Activated naive CD4-positive, alpha-beta T cell treated with anti-CD3 and anti-CD28 coated beads, Interleukin-2, amount 10 ng/mL, durations not matched to agents 7 days and 5 days (primary cell): ENCODE results near the gene PAFAH1B1.

Experiments used
- CTCF ChIA-PET: fragments of 350-600 bp; sonication (Branson Sonifier 250); formaldehyde crosslinking; loops from one replicate; lab custom pipeline; 2021; ENCODE audit warnings: antibody characterized with exemption; lab: Charles Lee
- DNase-seq: peaks from one replicate; pipeline ENCODE4 v3.0.0-alpha.2; 2020
- H3K27ac Mint-ChIP-seq: one replicate; pipeline ENCODE4 v1.8.0; 2021; ENCODE audit warnings: mild to moderate bottlenecking, moderate library complexity, mixed read lengths
- H3K27me3 Mint-ChIP-seq: one replicate; pipeline ENCODE4 v1.8.0; 2021; ENCODE audit warnings: mild to moderate bottlenecking, mixed read lengths
- H3K36me3 Mint-ChIP-seq: one replicate; pipeline ENCODE4 v1.8.0; 2021; ENCODE audit warnings: mixed read lengths
- H3K4me1 Mint-ChIP-seq: one replicate; pipeline ENCODE4 v1.8.0; 2021; ENCODE audit warnings: mixed read lengths
- H3K4me3 Mint-ChIP-seq: one replicate; pipeline ENCODE4 v1.8.0; 2021; ENCODE audit warnings: mild to moderate bottlenecking, moderate library complexity, mixed read lengths
- H3K9me3 Mint-ChIP-seq: one replicate; pipeline ENCODE4 v1.8.0; 2021; ENCODE audit warnings: mixed read lengths

The PAFAH1B1 gene

DNA sequence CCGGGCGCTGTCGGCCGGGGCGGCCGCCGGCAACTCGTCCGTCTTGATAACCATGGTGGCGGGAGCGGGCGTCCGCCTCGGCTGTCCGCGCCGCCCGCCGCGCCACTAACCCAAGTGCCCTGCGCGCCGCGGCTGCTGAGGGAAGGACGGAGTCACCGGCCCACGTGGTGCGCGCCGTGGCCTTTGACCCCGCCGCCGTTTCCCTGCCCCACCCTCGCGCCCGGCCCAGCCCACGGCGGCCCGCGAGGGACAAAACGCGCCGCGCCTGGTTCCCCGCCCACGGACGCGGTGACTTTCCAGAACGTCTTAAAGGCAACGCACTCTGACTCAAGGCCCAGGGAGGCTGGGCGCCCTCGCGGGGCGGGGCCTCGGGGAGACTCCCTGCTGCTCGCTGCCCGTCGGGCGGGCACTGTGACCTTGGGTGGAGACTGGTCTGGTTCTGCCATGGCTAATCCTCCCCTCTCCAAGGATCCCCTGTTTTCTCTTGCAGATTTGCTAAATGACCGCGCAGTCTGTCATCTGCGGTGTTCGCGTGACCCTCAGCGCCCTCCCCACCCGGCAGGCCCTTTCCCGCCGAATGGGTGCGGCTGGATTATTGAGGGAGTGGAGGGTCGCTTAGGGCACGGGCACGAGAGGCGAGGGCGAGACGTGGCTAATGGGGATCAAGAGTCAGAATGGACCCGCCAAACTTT is 118.3 kb downstream of the PAFAH1B1 start, which contains the start of gene CLUH:
TSS of gene CLUH (minus strand) at position 157 of the 692 bp plus-strand sequence. CDS start at position 54, 103 bp downstream.
- H3K9me3 Mint-ChIP-seq = no peaks in the 10 kb centered on the region
- H3K36me3 Mint-ChIP-seq = peaks cover 1% of the 10 kb centered on the region
- no peaks in the 10 kb centered on the region for H3K27me3 Mint-ChIP-seq
- peak; percentile 95 for DNase-seq
- H3K27ac Mint-ChIP-seq = peak within 1 kb of the TSS; percentile 87
- CTCF ChIA-PET = no interaction called here
- peaks cover 39% of the 10 kb centered on the region for H3K4me1 Mint-ChIP-seq
- peak within 1 kb of the TSS; percentile 85 for H3K4me3 Mint-ChIP-seq

DNA sequence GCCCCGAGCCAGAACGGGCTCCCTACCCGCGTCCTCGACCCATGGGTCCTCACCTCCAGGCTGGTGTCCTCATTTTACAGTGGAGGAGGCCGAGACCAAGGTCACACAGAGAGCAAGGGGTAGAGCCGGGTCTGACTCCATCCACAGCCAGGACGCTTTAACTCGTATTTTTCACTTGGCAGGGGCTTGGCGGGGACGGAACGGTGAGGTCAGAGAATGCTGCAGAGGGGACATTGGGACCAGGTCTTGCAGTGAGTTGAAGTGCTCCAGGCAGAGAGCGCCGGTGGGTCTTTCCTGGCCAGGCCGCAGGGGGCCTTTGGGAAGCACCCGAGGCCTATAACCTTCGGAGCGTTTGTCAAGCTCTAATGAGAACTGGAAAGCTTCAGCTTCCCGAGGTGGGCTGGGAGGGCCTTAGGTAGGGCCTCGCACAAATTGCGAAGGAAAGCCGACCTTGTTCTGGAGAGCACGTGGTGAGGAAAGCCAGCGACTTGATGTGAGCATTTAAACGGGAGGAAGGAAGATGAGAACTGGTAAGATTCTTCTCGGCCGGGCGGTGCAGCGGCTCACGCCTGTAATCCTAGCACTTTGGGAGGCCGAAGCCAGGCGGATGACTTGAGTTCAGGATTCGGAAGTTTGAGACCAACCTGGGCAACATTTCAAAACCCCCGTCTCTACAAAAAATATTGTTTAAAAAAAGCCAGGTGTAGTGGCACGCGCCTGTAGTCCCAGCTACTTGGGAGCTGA is 119.0 kb downstream of the PAFAH1B1 start:
- Mint-ChIP-seq H3K27ac (peak overlapping the region; percentile 81), H3K36me3 (peaks cover 1% of the 10 kb centered on the region)
- CTCF ChIA-PET = no interaction called here

DNA sequence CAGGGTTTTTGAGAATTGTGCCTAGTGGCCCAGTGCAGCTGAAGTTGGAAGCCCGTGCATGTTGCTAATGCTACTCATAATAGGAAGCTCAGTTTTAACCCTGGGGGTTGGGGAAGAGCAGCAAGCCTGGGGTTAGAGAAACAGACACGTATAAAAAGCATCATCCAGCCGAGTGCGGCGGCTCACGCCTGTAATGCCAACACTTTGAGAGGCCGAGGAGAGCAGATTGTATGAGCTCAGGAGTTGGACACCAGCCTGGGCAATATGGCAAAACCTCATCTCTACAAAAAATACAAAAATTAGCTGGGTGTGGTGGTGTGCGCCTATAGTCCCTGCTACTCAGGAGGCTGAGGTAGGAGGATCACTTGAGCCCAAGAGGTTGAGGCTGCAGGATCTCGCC is 120.4 kb downstream of the PAFAH1B1 start:
- H3K4me3 Mint-ChIP-seq = peak overlapping the region; percentile 29
- H3K4me1 Mint-ChIP-seq = peaks cover 35% of the 10 kb centered on the region
- CTCF ChIA-PET = interaction anchor here (1.1 kb wide), 1 partner anchor 298 kb away, joined by 3 read pairs; no protein-coding TSS in a partner anchor
- H3K27me3 Mint-ChIP-seq = no peaks in the 10 kb centered on the region
- no peak for DNase-seq
- no peak overlapping the region for H3K27ac Mint-ChIP-seq
- no peaks in the 10 kb centered on the region for H3K9me3 Mint-ChIP-seq
- peaks cover 1% of the 10 kb centered on the region for H3K36me3 Mint-ChIP-seq

More for the DNA sequence above, 119.0 kb downstream of the PAFAH1B1 start:
- H3K27me3 Mint-ChIP-seq = no peaks in the 10 kb centered on the region
- H3K4me3 Mint-ChIP-seq = peak overlapping the region; percentile 85
- peaks cover 39% of the 10 kb centered on the region for H3K4me1 Mint-ChIP-seq
- H3K9me3 Mint-ChIP-seq = no peaks in the 10 kb centered on the region
- DNase-seq = no peak

DNA sequence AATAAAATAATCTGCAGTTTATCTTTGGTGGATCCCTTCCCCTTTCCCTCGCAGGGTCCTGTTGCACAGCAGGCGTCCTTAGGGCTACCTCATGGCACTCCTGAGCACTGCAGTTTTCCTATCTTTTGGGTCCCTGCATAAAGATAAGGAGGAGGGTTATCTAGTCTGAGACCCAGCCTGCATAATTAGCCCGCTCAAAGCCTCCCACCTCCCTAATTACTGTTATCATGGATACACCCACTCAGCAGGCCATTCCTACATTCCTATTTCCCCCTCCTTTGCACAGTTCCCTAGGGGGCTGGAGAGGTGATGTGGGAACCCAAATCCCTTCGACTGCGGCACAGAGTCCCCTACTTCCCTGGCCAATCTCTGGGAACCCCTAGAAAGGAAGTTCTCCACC is 123.2 kb downstream of the PAFAH1B1 start:
- Mint-ChIP-seq H3K4me1 (peaks cover 15% of the 10 kb centered on the region), H3K27ac (no peak overlapping the region), H3K4me3 (no peak overlapping the region), H3K36me3 (peaks cover 1% of the 10 kb centered on the region), H3K27me3 (peaks cover 11% of the 10 kb centered on the region), H3K9me3 (no peaks in the 10 kb centered on the region)
- CTCF ChIA-PET = no interaction called here
- no peak for DNase-seq

DNA sequence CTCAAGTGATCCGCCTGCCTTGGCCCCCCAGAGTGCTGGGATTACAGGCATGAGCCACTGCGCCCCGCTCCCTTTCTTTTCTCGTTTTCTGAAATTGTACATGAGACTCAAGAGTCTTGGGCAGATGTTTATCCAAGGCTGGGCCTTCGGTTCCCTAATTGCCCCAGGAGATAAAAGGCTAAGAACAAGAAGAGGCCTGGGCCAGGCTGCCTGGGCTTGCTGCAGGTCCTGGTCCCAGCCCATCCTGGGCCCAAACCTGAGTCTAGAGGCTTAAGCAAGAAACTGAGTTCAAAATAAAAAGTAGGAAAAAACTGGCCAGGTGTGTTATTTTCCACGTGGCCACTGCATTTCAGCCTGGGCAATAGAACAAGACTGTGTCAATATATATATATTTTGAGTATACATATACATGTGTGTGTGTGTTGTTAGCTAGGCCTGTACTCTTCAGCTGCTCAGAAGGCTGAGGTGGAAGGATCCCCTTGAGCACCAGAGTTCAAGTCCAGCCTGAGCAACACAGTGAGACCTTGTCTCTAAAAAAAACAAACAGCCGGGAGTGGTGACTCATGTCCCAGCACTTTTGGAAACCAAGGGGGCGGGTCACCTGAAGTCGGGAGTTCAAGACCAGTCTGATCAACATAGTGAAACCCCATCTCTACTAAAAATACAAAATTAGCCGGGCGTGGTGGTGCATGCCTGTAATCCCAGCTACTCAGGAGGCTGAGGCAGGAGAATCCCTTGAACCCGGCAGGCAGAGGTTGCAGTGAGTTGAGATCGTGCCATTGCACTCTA is 124.9 kb downstream of the PAFAH1B1 start:
- peaks cover 28% of the 10 kb centered on the region for H3K27me3 Mint-ChIP-seq
- no peaks in the 10 kb centered on the region for H3K36me3 Mint-ChIP-seq
- peaks cover 4% of the 10 kb centered on the region for H3K4me1 Mint-ChIP-seq
- no peak overlapping the region for H3K27ac Mint-ChIP-seq
- no peak overlapping the region for H3K4me3 Mint-ChIP-seq
- no peaks in the 10 kb centered on the region for H3K9me3 Mint-ChIP-seq
- no peak for DNase-seq
- CTCF ChIA-PET = no interaction called here

DNA sequence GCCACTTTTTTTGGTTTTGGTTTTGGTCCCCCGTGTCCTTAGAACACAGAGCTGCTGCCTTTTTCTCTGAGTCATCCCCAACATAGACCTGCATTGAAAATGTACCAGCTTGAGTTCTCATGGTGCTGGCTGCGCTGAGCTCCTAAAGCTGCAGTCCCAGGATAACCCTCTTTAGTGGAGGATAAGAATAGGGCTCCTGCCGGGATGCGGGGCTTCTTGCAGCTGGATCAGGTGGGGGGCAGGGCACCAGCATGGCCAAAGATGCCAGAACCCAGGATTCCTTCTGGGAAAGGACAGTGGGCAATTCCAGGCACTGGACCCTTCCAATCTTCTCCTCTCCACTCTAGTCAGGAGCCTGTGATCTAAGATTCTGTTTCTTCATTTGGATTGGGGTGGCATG is 126.4 kb downstream of the PAFAH1B1 start:
- CTCF ChIA-PET = no interaction called here
- peaks cover 1% of the 10 kb centered on the region for H3K4me1 Mint-ChIP-seq

DNA sequence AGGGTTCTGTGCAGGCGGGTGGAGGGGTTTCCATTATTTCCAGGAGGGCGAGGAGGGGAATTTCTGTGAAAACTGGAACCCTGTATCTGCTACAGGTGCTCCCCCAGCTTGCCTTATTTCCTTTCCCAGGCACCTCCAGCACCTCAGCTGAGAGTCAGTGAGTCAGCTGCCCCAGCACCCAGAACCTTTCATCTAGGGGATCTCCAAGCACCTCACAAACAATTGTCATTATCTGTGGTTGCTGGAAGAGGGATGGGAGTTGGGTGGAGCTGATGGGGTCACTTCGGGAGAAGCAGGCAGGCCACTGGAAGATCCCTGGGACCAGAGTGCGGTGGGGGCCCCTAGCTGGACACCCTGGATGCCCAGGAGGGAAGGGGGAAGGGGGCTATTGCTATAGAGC is 128.1 kb downstream of the PAFAH1B1 start:
- H3K4me1 Mint-ChIP-seq = peaks cover 5% of the 10 kb centered on the region
- H3K36me3 Mint-ChIP-seq = no peaks in the 10 kb centered on the region
- H3K27ac Mint-ChIP-seq = no peak overlapping the region
- no peak overlapping the region for H3K4me3 Mint-ChIP-seq
- H3K27me3 Mint-ChIP-seq = peaks cover 57% of the 10 kb centered on the region
- H3K9me3 Mint-ChIP-seq = no peaks in the 10 kb centered on the region
- DNase-seq = no peak
- CTCF ChIA-PET = no interaction called here

More for the DNA sequence above, 126.4 kb downstream of the PAFAH1B1 start:
- Mint-ChIP-seq H3K36me3 (no peaks in the 10 kb centered on the region), H3K27me3 (peaks cover 40% of the 10 kb centered on the region), H3K4me3 (no peak overlapping the region), H3K9me3 (no peaks in the 10 kb centered on the region), H3K27ac (no peak overlapping the region)
- DNase-seq = no peak

DNA sequence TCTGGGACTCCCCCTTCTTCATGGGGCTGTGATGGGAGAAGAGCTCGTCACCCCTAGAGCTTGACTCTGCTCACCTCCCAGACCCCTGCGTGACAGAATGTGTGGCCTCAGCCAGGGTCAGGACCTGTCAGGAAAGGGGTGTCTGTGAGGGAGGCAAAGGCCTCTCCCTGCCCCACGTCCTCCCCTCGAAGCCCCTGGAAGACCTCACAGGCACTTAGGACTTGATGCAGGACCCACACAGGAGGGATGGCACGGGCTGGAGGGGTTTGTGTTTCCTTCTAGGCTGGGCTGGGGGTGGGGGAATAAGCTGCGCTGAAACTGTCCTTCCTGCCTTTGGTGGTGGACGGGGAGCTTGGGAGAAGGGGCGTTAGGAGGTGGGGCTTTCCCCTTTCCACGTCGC is 129.2 kb downstream of the PAFAH1B1 start:
- Mint-ChIP-seq H3K27ac (no peak overlapping the region), H3K9me3 (no peaks in the 10 kb centered on the region)
- CTCF ChIA-PET = no interaction called here

DNA sequence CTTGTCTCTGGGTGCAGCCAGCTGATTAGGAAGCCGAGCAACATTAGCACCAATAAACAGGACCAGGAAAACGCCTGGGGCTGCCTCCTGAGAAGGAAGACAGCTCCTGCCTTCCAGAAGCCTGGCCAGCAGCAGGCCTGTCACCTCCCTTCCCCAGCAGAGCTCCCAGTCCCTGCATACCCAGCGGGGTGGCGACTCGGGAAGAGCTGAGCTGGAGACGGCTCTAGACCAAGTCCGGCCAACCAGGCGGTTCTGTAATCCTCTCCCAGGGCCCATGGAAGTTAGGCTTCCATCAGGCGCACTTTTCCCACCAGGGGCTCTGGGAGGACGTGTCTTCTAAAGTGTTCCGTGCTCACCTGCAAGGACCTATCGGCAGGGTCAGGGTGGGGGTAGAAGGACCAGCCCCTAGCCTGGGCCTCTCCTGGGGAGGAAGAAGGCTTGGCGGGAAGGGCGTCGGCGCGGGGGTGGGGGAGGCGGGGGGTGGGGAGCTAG is 130.1 kb downstream of the PAFAH1B1 start:
- peaks cover 77% of the 10 kb centered on the region for H3K27me3 Mint-ChIP-seq
- no peak overlapping the region for H3K27ac Mint-ChIP-seq
- DNase-seq = no peak
- no peaks in the 10 kb centered on the region for H3K36me3 Mint-ChIP-seq
- CTCF ChIA-PET = no interaction called here
- H3K4me1 Mint-ChIP-seq = peaks cover 5% of the 10 kb centered on the region
- H3K4me3 Mint-ChIP-seq = peak overlapping the region; percentile 37
- no peaks in the 10 kb centered on the region for H3K9me3 Mint-ChIP-seq

More for the DNA sequence above, 129.2 kb downstream of the PAFAH1B1 start:
- no peak overlapping the region for H3K4me3 Mint-ChIP-seq
- peaks cover 5% of the 10 kb centered on the region for H3K4me1 Mint-ChIP-seq
- no peak for DNase-seq
- peaks cover 67% of the 10 kb centered on the region for H3K27me3 Mint-ChIP-seq
- no peaks in the 10 kb centered on the region for H3K36me3 Mint-ChIP-seq

DNA sequence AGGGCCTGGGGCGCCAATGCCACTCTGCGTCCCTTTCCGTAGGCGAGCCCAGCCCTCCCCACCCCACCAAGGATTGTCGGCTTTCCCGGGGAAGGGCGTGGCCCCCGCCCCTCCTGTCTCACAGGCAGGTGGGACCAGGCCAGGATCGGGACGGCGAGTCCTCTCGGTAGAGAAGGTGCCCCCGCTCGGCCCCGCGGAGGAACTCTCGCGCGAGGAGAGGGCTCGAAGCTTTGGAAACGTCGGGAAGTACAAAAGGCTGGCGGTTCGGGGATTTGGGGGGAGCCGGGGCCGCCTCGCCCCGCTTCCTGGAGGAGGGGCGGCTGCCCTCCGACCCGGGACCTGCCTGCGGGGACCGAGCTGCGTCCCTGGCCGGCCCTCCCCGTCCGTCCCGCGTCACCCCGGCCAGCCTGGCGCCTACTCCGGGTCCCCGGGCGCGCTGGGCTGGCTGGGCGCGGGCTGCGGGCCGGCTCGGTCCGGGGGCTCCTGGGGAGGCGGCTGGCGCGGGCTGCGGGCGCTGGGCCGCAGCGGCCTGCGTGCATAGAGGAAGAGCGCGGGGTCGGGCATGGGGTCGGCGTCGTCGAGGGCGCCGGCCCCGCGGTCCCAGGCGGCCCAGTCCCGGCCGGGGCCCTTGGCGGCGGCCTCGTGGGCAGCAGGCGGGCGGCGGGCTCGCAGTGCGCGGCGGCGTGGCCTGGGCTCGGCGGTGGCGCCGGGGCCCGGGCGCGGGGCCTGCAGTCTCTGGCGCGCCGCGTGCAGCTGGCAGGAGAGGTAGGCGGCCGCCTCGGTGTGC is 130.7 kb downstream of the PAFAH1B1 start:
- CTCF ChIA-PET = interaction anchor here (0.6 to 1.4 kb wide), 2 partner anchors 62 to 101 kb away, joined by 3 read pairs; no protein-coding TSS in a partner anchor
- H3K27me3 Mint-ChIP-seq = peaks cover 81% of the 10 kb centered on the region
- H3K4me3 Mint-ChIP-seq = peak overlapping the region; percentile 48
- no peaks in the 10 kb centered on the region for H3K9me3 Mint-ChIP-seq
- no peak for DNase-seq
- no peak overlapping the region for H3K27ac Mint-ChIP-seq
- H3K36me3 Mint-ChIP-seq = no peaks in the 10 kb centered on the region
- peaks cover 5% of the 10 kb centered on the region for H3K4me1 Mint-ChIP-seq

DNA sequence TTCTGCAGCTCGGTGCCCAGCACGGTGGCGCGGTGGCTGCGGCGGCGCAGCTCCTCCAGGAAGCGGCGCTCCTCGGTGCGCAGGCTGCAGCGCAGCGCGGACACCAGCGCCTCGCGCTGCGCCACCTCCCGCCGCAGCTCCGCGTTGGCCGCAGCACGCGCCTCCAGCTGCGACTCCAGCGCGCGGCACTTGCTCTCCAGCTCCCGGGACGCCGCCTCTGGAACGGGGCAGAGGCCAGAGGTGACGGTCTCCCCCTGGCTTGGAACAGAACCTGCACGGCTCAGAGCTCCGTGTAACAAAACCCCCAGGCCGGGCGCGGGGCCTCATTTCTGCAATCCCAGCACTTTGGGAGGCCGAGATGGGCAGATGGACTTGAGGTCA is 131.3 kb downstream of the PAFAH1B1 start:
- Mint-ChIP-seq H3K27me3 (peaks cover 80% of the 10 kb centered on the region), H3K36me3 (no peaks in the 10 kb centered on the region), H3K9me3 (no peaks in the 10 kb centered on the region), H3K4me1 (peaks cover 5% of the 10 kb centered on the region), H3K4me3 (peak overlapping the region; percentile 40), H3K27ac (no peak overlapping the region)
- CTCF ChIA-PET = interaction anchor here (0.6 to 1.4 kb wide), 2 partner anchors 61 to 101 kb away, joined by 3 read pairs; no protein-coding TSS in a partner anchor
- DNase-seq = peak; percentile 63

DNA sequence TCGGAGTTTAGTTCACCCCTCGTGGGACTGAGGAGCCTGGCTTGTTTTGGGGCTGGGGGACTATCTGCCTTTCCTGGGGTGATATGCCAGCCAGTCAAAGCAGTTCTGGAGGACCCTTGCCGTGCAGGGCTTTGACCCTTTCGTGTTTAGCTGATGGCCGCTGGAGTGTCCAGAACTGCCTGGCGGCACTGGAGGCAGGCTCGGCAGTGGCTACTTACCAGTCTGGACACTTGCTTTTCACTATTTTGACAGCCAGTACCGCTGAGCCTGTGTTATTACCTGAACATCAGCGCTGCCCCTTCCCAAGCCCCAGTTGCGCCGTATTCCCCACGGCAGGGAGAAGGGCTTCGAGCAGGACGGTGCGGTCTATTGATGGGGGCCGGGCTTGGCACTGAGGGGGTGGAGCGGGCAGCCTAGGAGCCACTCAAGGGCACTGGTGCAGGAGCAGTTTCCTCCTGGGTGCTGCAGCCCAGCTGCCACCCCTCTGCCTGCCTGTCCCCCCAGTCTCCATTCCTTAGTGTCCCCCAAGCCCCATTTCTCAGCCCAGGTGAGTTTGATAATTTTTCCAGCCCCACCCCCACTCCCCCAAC is 137.4 kb downstream of the PAFAH1B1 start:
- no peak overlapping the region for H3K27ac Mint-ChIP-seq
- no peak for DNase-seq
- no peaks in the 10 kb centered on the region for H3K9me3 Mint-ChIP-seq
- no peaks in the 10 kb centered on the region for H3K4me1 Mint-ChIP-seq
- no peak overlapping the region for H3K4me3 Mint-ChIP-seq
- no peaks in the 10 kb centered on the region for H3K36me3 Mint-ChIP-seq
- H3K27me3 Mint-ChIP-seq = peaks cover 57% of the 10 kb centered on the region
- CTCF ChIA-PET = interaction anchor here (0.6 kb wide), 1 partner anchor 196 kb away, joined by 5 read pairs; no protein-coding TSS in a partner anchor

DNA sequence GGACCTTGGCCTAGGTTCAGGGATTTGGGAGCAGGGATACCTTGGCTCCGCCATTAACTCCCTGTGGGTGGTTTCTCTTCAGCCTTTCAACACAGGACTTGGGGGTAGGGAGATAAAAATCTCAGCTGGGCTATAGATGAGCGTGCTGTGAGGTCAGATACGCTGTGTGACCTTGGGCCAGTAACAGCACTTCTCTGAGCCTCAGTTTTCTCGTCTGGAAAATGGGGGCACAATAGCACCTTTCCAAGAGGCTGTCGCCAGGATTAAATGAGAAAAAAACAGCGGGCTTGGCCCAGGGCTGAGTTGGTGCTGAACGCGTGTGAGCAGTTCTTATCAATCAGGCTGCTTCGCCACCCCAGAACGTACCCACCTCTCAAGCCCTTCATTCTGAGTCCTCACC is 138.4 kb downstream of the PAFAH1B1 start:
- Mint-ChIP-seq H3K27me3 (peaks cover 49% of the 10 kb centered on the region), H3K4me3 (no peak overlapping the region), H3K4me1 (no peaks in the 10 kb centered on the region), H3K27ac (no peak overlapping the region), H3K36me3 (no peaks in the 10 kb centered on the region), H3K9me3 (no peaks in the 10 kb centered on the region)
- CTCF ChIA-PET = no interaction called here
- no peak for DNase-seq
